Cardiac fibroblast (primary cell): Measurements from ENCODE around the gene SPSB3.

Experiments used
- DNase-seq, 2 donors: peaks; one replicate each; pipeline versions ENCODE4 v3.0.0 to v3.0.0-alpha.2; 2010; ENCODE audit warnings: low read depth in 2 of 2
- H3K4me3 ChIP-seq, 2 donors: replicated peaks in 1 of 2; 1 replicate in 1 of 2; 2 replicates in 1 of 2; pipeline ENCODE4 v1.5.1; 2011; ENCODE audit warnings: low read depth in 2 of 2, low read length in 2 of 2, mild to moderate bottlenecking in 2 of 2, moderate library complexity in 1 of 2
- CTCF ChIP-seq: IDR thresholded peaks from one replicate; pipeline ENCODE4 v1.5.1; 2011; ENCODE audit warnings: low read depth, mild to moderate bottlenecking, low read length, inconsistent platforms

The SPSB3 gene

GRCh38 chr16:1746693-1747195, 35.6 kb downstream of the SPSB3 start:
- no peak overlapping the region for H3K4me3 ChIP-seq
- peak in 1 of 2 donors; percentile 72 for DNase-seq
- TF ChIP-seq CTCF = no peak

- DNase-seq = peak; percentile 65 to 84
- no peak for TF ChIP-seq CTCF
- no peak overlapping the region for H3K4me3 ChIP-seq
These were observed 36.3 kb downstream of the SPSB3 start for GRCh38 chr16:1745900-1746692.

GRCh38 chr16:1745181-1745899, 37.0 kb downstream of the SPSB3 start:
- DNase-seq = peak; percentile 39 to 61
- TF ChIP-seq CTCF = no peak
- no peak overlapping the region for H3K4me3 ChIP-seq

- TF ChIP-seq CTCF = no peak
- no peak for DNase-seq
- no peak overlapping the region for H3K4me3 ChIP-seq
These were observed 38.0 kb downstream of the SPSB3 start for GRCh38 chr16:1744338-1744840.

- H3K4me3 ChIP-seq = no peak overlapping the region
- DNase-seq = no peak
- no peak for TF ChIP-seq CTCF
These were observed 38.7 kb downstream of the SPSB3 start for GRCh38 chr16:1743376-1744337.

GRCh38 chr16:1741553-1742165, 40.7 kb downstream of the SPSB3 start:
- DNase-seq = no peak
- no peak overlapping the region for H3K4me3 ChIP-seq
- TF ChIP-seq CTCF = no peak
